H1 (cell line): ENCODE data around the gene SAMD14. TPM values are rescaled to one million over a fixed set of nuclear protein-coding genes. Genes with fewer than 3 reads are reported as not detected.

Source experiments
- KDM5A ChIP-seq: fragments of 200-600 bp; IDR thresholded peaks from 2 replicates; pipeline ENCODE4 v1.7.1; 2012; ENCODE audit warnings: mild to moderate bottlenecking, low read length, inconsistent platforms, mixed read lengths
- polyA plus RNA-seq, 7 experiments: library from polyadenylated mRNA; depleted of rRNA in 3 of 7; stranded (reverse) in 5 of 7; unstranded in 2 of 7; fragments of >200 nt in 5 of 7; fragments of 200-250 nt in 2 of 7; gene quantifications; 1 replicate in 5 of 7; 2 replicates in 1 of 7; 4 replicates in 1 of 7; pipeline versions ENCODE4 v1.2.1 to v1.2.3, GENCODE V29; 2011 to 2013; ENCODE audit warnings: missing spikeins in 2 of 7, mixed read lengths in 2 of 7
- total RNA-seq: library from RNA; stranded (reverse); fragmentation: NEBNext Ultra II Directional; extraction: Animal tissue kit (Norgen Biotek cat#: 25700); gene quantifications from 2 replicates; pipeline ENCODE4 v1.2.1, GENCODE V29; 2021
- TF ChIP-seq, protein P1 (sequence below): fragments of 300-600 bp; sonication (generic); IDR thresholded peaks from 2 replicates; pipeline ENCODE4 v1.7.1; 2012; ENCODE audit warnings: low read length, moderate library complexity, mild to moderate bottlenecking, inconsistent platforms; ENCODE audit not compliant: insufficient replicate concordance

SAMD14 gene
- total and polyA plus RNA-seq, 2 of the 8 experiments (the other 6 are each of a cell fraction or from before 2014, with no cell fraction given) = 5.7 to 5.8 TPM

DNA sequence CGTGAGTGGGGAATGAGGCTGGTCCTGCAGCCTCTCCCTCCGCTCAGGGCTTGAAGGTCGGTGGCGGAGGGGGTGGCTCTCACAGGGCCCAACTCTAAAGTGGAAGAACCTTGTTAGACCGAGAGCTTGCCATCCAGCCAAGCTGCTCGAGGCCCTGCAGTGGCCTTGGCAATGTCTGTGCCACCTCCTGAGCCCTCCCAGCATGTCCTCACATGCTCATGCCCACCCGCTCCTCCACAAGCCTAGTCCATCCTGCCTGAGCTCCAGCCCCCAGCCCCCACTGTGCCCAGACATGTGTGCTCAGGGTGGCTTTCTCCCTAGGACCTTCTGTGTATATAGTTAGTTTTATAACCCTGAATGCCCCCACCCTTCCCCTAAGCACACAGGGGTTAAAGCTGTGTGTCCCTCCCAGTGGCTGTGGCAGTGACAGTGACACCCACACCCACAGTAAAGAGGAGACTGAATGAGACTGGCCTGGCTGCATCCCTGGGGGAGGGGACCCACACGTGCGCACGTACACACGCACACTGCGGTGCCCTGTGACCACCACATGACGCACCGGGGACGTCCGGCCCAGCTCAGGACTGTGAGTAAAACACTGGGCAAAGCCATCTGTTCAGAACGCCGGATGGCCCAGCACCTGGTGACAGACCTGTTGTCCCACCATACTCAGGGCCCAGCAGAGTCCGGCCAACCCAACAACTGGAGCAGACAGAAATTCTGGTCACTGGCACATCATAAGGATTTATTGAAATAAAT lies 19.2 kb downstream of the SAMD14 start (continued):
- TF ChIP-seq, protein P1, sequence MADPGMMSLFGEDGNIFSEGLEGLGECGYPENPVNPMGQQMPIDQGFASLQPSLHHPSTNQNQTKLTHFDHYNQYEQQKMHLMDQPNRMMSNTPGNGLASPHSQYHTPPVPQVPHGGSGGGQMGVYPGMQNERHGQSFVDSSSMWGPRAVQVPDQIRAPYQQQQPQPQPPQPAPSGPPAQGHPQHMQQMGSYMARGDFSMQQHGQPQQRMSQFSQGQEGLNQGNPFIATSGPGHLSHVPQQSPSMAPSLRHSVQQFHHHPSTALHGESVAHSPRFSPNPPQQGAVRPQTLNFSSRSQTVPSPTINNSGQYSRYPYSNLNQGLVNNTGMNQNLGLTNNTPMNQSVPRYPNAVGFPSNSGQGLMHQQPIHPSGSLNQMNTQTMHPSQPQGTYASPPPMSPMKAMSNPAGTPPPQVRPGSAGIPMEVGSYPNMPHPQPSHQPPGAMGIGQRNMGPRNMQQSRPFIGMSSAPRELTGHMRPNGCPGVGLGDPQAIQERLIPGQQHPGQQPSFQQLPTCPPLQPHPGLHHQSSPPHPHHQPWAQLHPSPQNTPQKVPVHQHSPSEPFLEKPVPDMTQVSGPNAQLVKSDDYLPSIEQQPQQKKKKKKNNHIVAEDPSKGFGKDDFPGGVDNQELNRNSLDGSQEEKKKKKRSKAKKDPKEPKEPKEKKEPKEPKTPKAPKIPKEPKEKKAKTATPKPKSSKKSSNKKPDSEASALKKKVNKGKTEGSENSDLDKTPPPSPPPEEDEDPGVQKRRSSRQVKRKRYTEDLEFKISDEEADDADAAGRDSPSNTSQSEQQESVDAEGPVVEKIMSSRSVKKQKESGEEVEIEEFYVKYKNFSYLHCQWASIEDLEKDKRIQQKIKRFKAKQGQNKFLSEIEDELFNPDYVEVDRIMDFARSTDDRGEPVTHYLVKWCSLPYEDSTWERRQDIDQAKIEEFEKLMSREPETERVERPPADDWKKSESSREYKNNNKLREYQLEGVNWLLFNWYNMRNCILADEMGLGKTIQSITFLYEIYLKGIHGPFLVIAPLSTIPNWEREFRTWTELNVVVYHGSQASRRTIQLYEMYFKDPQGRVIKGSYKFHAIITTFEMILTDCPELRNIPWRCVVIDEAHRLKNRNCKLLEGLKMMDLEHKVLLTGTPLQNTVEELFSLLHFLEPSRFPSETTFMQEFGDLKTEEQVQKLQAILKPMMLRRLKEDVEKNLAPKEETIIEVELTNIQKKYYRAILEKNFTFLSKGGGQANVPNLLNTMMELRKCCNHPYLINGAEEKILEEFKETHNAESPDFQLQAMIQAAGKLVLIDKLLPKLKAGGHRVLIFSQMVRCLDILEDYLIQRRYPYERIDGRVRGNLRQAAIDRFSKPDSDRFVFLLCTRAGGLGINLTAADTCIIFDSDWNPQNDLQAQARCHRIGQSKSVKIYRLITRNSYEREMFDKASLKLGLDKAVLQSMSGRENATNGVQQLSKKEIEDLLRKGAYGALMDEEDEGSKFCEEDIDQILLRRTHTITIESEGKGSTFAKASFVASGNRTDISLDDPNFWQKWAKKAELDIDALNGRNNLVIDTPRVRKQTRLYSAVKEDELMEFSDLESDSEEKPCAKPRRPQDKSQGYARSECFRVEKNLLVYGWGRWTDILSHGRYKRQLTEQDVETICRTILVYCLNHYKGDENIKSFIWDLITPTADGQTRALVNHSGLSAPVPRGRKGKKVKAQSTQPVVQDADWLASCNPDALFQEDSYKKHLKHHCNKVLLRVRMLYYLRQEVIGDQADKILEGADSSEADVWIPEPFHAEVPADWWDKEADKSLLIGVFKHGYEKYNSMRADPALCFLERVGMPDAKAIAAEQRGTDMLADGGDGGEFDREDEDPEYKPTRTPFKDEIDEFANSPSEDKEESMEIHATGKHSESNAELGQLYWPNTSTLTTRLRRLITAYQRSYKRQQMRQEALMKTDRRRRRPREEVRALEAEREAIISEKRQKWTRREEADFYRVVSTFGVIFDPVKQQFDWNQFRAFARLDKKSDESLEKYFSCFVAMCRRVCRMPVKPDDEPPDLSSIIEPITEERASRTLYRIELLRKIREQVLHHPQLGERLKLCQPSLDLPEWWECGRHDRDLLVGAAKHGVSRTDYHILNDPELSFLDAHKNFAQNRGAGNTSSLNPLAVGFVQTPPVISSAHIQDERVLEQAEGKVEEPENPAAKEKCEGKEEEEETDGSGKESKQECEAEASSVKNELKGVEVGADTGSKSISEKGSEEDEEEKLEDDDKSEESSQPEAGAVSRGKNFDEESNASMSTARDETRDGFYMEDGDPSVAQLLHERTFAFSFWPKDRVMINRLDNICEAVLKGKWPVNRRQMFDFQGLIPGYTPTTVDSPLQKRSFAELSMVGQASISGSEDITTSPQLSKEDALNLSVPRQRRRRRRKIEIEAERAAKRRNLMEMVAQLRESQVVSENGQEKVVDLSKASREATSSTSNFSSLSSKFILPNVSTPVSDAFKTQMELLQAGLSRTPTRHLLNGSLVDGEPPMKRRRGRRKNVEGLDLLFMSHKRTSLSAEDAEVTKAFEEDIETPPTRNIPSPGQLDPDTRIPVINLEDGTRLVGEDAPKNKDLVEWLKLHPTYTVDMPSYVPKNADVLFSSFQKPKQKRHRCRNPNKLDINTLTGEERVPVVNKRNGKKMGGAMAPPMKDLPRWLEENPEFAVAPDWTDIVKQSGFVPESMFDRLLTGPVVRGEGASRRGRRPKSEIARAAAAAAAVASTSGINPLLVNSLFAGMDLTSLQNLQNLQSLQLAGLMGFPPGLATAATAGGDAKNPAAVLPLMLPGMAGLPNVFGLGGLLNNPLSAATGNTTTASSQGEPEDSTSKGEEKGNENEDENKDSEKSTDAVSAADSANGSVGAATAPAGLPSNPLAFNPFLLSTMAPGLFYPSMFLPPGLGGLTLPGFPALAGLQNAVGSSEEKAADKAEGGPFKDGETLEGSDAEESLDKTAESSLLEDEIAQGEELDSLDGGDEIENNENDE = no peak
- TF ChIP-seq KDM5A = no peak
- TF ChIP-seq, all 59 proteins: peak for 0
